Neural progenitor cell (in vitro differentiated cells): ENCODE measurements around the gene PLEKHG1.

ENCODE experiments used
- CTCF ChIP-seq: fragments of 200-600 bp; sonication (generic); IDR thresholded peaks from 2 replicates; pipeline ENCODE4 v1.5.1; 2017; ENCODE audit warnings: antibody characterized with exemption, mild to moderate bottlenecking
- EZH2 ChIP-seq: fragments of 200-600 bp; sonication (generic); IDR thresholded peaks from 2 replicates; pipeline ENCODE4 v1.6.1; 2017; ENCODE audit warnings: antibody characterized with exemption, mild to moderate bottlenecking, moderate library complexity

GRCh38 chr6:150584065-150584464 lies 15.6 kb upstream of the PLEKHG1 start:
- TF ChIP-seq CTCF (no peak), EZH2 (no peak)
